K562 (cell line): ENCODE data around the gene PHYKPL. TPM values are rescaled to one million over a fixed set of nuclear protein-coding genes. Genes with fewer than 3 reads are reported as not detected.
A peak's percentile ranks its signal among the peaks of the same experiment; 100 is the strongest.

Experiments
- CBX1 ChIP-seq: sonication (generic); IDR thresholded peaks from 2 replicates; pipeline ENCODE4 v1.6.1; 2016; ENCODE audit warnings: antibody characterized with exemption, low read depth, mild to moderate bottlenecking
- CGGBP1 ChIP-seq: fragments of 250-450 bp; sonication (Bioruptor Pico); IDR thresholded peaks from 2 replicates; pipeline ENCODE4 v1.9.0; 2021; ENCODE audit warnings: mild to moderate bottlenecking
- E2F4 ChIP-seq: sonication (generic); formaldehyde crosslinking; IDR thresholded peaks from 2 replicates; pipeline ENCODE4 v1.8.0; 2022; ENCODE audit warnings: mild to moderate bottlenecking, low read depth, missing genetic modification reagents
- GMEB1 ChIP-seq: fragments of 250-450 bp; sonication (Bioruptor Pico); IDR thresholded peaks from 2 replicates; pipeline ENCODE4 v1.4.0; 2020; ENCODE audit warnings: mild to moderate bottlenecking
- LARP7 ChIP-seq: fragments of 450-650 bp; IDR thresholded peaks from 2 replicates; pipeline ENCODE4 v1.6.1; 2016
- NR2C2 ChIP-seq, 2 experiments: fragments of 200-800 bp in 1 of 2; sonication (Bioruptor generic) in 1 of 2; sonication (generic) in 1 of 2; formaldehyde crosslinking in 1 of 2; IDR thresholded peaks; 2 replicates each; pipeline versions ENCODE4 v1.6.1 to v1.8.0; 2016 to 2022; ENCODE audit warnings: mild to moderate bottlenecking in 1 of 2, missing compliant biosample characterization in 1 of 2, missing genetic modification characterization in 1 of 2, missing genetic modification reagents in 1 of 2
- OTX1 ChIP-seq: fragments of 450-650 bp; formaldehyde crosslinking; IDR thresholded peaks from 2 replicates; pipeline ENCODE4 v1.4.0; 2022; ENCODE audit warnings: mild to moderate bottlenecking
- POLR2A ChIP-seq: fragments of 450-650 bp; conservative IDR thresholded peaks from 2 replicates; pipeline ENCODE4 v1.6.1; 2016
- RAD21 ChIP-seq, 2 experiments: fragments of 250-450 bp in 1 of 2; fragments of 450-650 bp in 1 of 2; sonication (Bioruptor Pico) in 1 of 2; formaldehyde crosslinking in 1 of 2; IDR thresholded peaks in 1 of 2; conservative IDR thresholded peaks in 1 of 2; 2 replicates each; pipeline versions ENCODE4 v1.4.0 to v1.8.0; 2020 to 2022; ENCODE audit warnings: mild to moderate bottlenecking in 2 of 2, moderate library complexity in 1 of 2
- RBM22 ChIP-seq: fragments of 200-400 bp; formaldehyde crosslinking; IDR thresholded peaks from 2 replicates; pipeline ENCODE4 v1.6.1; 2018; ENCODE audit warnings: low read length, low read depth; ENCODE audit not compliant: poor library complexity, severe bottlenecking
- SIN3A ChIP-seq, 2 experiments: fragments of 150-350 bp in 1 of 2; IDR thresholded peaks; 2 replicates each; pipeline ENCODE4 v1.6.1; 2011 to 2016; ENCODE audit warnings: borderline replicate concordance in 2 of 2, low read depth in 2 of 2, low read length in 2 of 2, mild to moderate bottlenecking in 2 of 2, moderate library complexity in 2 of 2; ENCODE audit not compliant: control insufficient read depth in 1 of 2
- TEAD4 ChIP-seq, 2 experiments: sonication (generic) in 1 of 2; formaldehyde crosslinking in 1 of 2; IDR thresholded peaks; 2 replicates each; pipeline versions ENCODE4 v1.6.1 to v1.8.0; 2012 to 2022; ENCODE audit warnings: borderline replicate concordance in 1 of 2, inconsistent platforms in 1 of 2, low read length in 1 of 2, mild to moderate bottlenecking in 1 of 2, missing genetic modification reagents in 1 of 2
- ZBTB40 ChIP-seq, 2 experiments: fragments of 450-650 bp in 1 of 2; sonication (generic) in 1 of 2; formaldehyde crosslinking in 1 of 2; IDR thresholded peaks; 2 replicates each; pipeline versions ENCODE4 v1.7.1 to v1.9.0; 2016 to 2022; ENCODE audit warnings: inconsistent platforms in 1 of 2, mild to moderate bottlenecking in 1 of 2, missing genetic modification reagents in 1 of 2
- ZNF121 ChIP-seq: sonication (generic); formaldehyde crosslinking; conservative IDR thresholded peaks from 2 replicates; pipeline ENCODE4 v1.8.0; 2022; ENCODE audit warnings: missing genetic modification reagents
- ZNF143 ChIP-seq: sonication (generic); formaldehyde crosslinking; IDR thresholded peaks from 2 replicates; pipeline ENCODE4 v1.9.0; 2022; ENCODE audit warnings: mild to moderate bottlenecking, missing genetic modification reagents
- polyA plus RNA-seq, 8 experiments: library from polyadenylated mRNA; depleted of rRNA in 4 of 8; stranded (reverse) in 5 of 8; unstranded in 3 of 8; fragments of >200 nt; fragmentation: Nextera tagmentation in 2 of 8; fragmentation: Illumina TruSeq in 1 of 8; extraction: Ambion mirVana in 2 of 8; extraction: Trizol in 1 of 8; gene quantifications; 2 replicates each; pipeline versions ENCODE4 v1.2.1 to v1.2.3, GENCODE V29; 2011 to 2014; ENCODE audit warnings: inconsistent platforms in 1 of 8, missing spikeins in 1 of 8
- total RNA-seq, 7 experiments: library from RNA; depleted of rRNA in 6 of 7; stranded (reverse); fragments of >200 nt in 6 of 7; fragmentation: Illumina TruSeq in 2 of 7; extraction: Trizol in 2 of 7; gene quantifications; 2 replicates each; pipeline versions ENCODE4 v1.2.1 to v1.2.3, GENCODE V29; 2011 to 2021; ENCODE audit warnings: low replicate concordance in 1 of 7

PHYKPL gene
- total and polyA plus RNA-seq, 9 of the 15 experiments (the other 6 are each of a cell fraction or from before 2014, with no cell fraction given) = 4.7 to 34.7 (median 18.6) TPM

- no peak for TF ChIP-seq ZBTB40 (IDR thresholded peaks at IDR 0.05)
- TF ChIP-seq ZBTB40 (CRISPR knock-in tag; IDR thresholded peaks at IDR 0.05) = no peak
- no peak for TF ChIP-seq ZNF121 (CRISPR knock-in tag)
- no peak for TF ChIP-seq CGGBP1
- TF ChIP-seq ZNF143 = no peak
- TF ChIP-seq GMEB1 (CRISPR knock-in tag) = no peak
- TF ChIP-seq LARP7 = no peak
- no peak for TF ChIP-seq E2F4
- no peak for TF ChIP-seq TEAD4 (IDR thresholded peaks at IDR 0.05; ENCODE audit: low read length)
- TF ChIP-seq TEAD4 (CRISPR knock-in tag; IDR thresholded peaks at IDR 0.05; ENCODE audit: borderline replicate concordance) = no peak
- no peak for TF ChIP-seq SIN3A (IDR thresholded peaks at IDR 0.05; ENCODE audit: borderline replicate concordance in 2 of 2, control insufficient read depth in 1 of 2, low read depth in 2 of 2, low read length in 2 of 2)
- no peak for TF ChIP-seq CBX1
- no peak for TF ChIP-seq RAD21 (CRISPR knock-in tag; conservative IDR thresholded peaks at IDR 0.05 in 1 of 2, IDR thresholded peaks at IDR 0.05 in 1 of 2)
- no peak for TF ChIP-seq POLR2A
- no peak for TF ChIP-seq RBM22
- TF ChIP-seq NR2C2 (CRISPR knock-in tag; IDR thresholded peaks at IDR 0.05) = no peak
- 0 out of 2 replicates have a peak, but pooled peaks have one; percentile 42 for TF ChIP-seq NR2C2 (tag; IDR thresholded peaks at IDR 0.05)
- TF ChIP-seq OTX1 (CRISPR knock-in tag) = no peak
These were observed 4.1 kb upstream of the PHYKPL start (continued) for GRCh38 chr5:178236679-178237078.
